Esophagus (tissue), 2 donors: Measurements from ENCODE around the gene TMEM59L. TPM values are rescaled to one million over a fixed set of nuclear protein-coding genes. Genes with fewer than 3 reads are reported as not detected.
A peak's percentile ranks its signal among the peaks of the same experiment; 100 is the strongest.

Experiments
- H3K27ac ChIP-seq, 2 donors: one replicate each; pipeline ENCODE4 v1.5.1; 2013; ENCODE audit warnings: low read depth in 2 of 2, mild to moderate bottlenecking in 2 of 2, inconsistent platforms in 1 of 2, low read length in 1 of 2, moderate library complexity in 1 of 2
- H3K27me3 ChIP-seq, 2 donors: one replicate each; pipeline ENCODE4 v1.6.1; 2013; ENCODE audit warnings: low read length in 2 of 2, control low read depth in 1 of 2, mild to moderate bottlenecking in 1 of 2; ENCODE audit not compliant: insufficient read depth in 2 of 2, control insufficient read depth in 1 of 2
- H3K36me3 ChIP-seq, 2 donors: one replicate each; pipeline ENCODE4 v1.6.1; 2013; ENCODE audit warnings: low read length in 1 of 2; ENCODE audit not compliant: control insufficient read depth in 2 of 2, insufficient read depth in 2 of 2
- H3K4me1 ChIP-seq, 2 donors: one replicate each; pipeline ENCODE4 v1.6.1; 2013; ENCODE audit warnings: low read length in 1 of 2; ENCODE audit not compliant: control insufficient read depth in 2 of 2, insufficient read depth in 2 of 2
- H3K4me3 ChIP-seq, 2 donors: one replicate each; pipeline ENCODE4 v1.5.1; 2013; ENCODE audit warnings: low read length in 2 of 2, mild to moderate bottlenecking in 2 of 2, low read depth in 1 of 2, moderate library complexity in 1 of 2
- H3K9me3 ChIP-seq, 2 donors: one replicate each; pipeline ENCODE4 v1.6.1; 2013; ENCODE audit warnings: mild to moderate bottlenecking in 2 of 2, low read depth in 1 of 2, low read length in 1 of 2, moderate library complexity in 1 of 2; ENCODE audit not compliant: control insufficient read depth in 2 of 2, insufficient read depth in 1 of 2
- WGBS, 2 donors: extraction: QIAGEN DNeasy Blood & Tissue Kit; methylation state at CpG; one replicate each; pipeline ENCODE4 v1.1.7; 2013; 5-methylcytosine and 5-hydroxymethylcytosine counted together
- polyA plus RNA-seq, 2 donors: library from polyadenylated mRNA; stranded (reverse); fragments of 200-250 nt; gene quantifications; one replicate each; pipeline ENCODE4 v1.2.3, GENCODE V29; 2013
- donor health status: healthy with polysubstance abuse.
- donor health status: Bipolar disorder and iron deficiency.

TMEM59L gene
- polyA plus RNA-seq, 2 donors = 0.41 to 0.71 TPM

DNA sequence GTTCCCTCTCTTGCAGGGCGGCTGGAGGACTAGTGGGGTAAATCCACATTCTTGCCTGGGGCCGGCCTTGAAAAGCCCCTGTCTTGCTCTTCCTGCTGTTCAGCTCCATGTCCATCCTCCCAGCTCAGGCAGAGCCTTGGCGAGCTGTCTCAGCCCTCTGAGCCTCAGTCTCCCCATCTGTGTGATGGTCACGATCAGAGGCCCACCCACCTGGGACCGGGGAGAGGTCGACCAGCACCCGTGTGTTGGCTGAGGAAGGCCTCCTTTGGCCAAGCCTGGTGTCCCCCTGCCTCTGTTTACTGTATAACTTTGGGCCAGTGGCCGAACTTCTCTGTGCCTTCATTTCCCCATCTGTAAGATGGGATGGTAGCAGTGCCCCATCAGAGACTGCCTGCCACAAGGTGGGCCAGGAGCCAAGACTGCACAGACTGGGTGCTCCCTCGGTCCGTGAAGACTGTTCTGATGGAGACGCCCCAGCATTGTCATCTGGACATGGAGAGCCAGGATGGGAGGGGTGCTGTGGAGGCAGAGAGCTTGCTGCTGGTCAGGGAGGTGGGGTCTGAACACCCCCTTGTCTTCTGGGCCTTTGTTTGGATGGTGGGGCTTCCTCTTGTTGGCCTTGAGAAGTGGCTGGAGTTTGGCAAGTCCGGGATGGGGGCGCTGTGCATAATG lies 42.6 kb downstream of the TMEM59L start:
- WGBS, 2 donors = 95 to 96% methylated on average over 13 of the region's 13 CpGs
- H3K27ac ChIP-seq = no peak overlapping the region
- H3K4me3 ChIP-seq = no peak overlapping the region
- H3K9me3 ChIP-seq = no peaks in the 10 kb centered on the region
- H3K27me3 ChIP-seq = no peaks in the 10 kb centered on the region
- no peaks in the 10 kb centered on the region for H3K36me3 ChIP-seq
- peaks cover 10 to 12% of the 10 kb centered on the region in 2 donors for H3K4me1 ChIP-seq

DNA sequence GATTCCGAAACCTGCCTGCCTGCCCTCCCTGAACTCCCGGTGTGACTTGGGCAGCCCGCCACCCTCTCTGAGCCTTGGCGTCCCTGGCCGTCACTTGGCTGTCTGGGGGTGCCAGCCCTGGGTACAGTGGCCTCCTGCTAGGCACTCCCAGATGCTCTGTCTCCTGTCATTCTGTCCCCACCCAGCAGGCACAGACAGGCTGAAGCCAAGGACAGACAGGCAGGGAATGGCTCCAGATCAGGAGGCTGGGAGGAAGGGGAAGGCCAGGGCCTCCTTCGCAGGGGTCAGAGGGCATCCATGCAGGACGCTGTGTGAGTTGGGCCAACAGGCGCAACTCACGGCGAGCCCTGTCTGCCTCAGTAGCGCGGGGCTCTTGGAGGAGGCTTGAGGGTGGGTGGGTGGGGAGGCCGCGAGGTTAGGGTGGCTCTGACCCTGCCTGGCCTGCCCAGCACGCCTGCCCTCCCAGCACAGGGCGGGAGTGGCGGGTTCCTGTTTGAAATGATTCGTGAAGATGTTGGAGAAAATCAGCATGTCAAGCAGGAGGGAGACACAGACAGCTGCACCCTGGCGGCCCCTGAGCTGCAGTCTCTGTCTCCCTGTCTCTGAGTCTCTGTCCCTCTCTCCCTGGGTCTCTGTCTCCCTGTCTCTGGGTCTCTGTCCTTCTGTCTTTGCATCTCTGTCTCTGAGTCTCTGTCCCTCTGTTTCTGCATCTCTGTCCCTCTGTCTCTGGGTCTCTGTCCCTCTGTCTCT lies 43.8 kb downstream of the TMEM59L start:
- no peak overlapping the region for H3K4me3 ChIP-seq
- no peaks in the 10 kb centered on the region for H3K36me3 ChIP-seq
- H3K4me1 ChIP-seq = peaks cover 12% of the 10 kb centered on the region in 2 donors
- H3K9me3 ChIP-seq = no peaks in the 10 kb centered on the region
- WGBS, 2 donors = 81 to 86% methylated on average over 16 to 19 of the region's 19 CpGs
- H3K27me3 ChIP-seq = no peaks in the 10 kb centered on the region
- no peak overlapping the region for H3K27ac ChIP-seq

DNA sequence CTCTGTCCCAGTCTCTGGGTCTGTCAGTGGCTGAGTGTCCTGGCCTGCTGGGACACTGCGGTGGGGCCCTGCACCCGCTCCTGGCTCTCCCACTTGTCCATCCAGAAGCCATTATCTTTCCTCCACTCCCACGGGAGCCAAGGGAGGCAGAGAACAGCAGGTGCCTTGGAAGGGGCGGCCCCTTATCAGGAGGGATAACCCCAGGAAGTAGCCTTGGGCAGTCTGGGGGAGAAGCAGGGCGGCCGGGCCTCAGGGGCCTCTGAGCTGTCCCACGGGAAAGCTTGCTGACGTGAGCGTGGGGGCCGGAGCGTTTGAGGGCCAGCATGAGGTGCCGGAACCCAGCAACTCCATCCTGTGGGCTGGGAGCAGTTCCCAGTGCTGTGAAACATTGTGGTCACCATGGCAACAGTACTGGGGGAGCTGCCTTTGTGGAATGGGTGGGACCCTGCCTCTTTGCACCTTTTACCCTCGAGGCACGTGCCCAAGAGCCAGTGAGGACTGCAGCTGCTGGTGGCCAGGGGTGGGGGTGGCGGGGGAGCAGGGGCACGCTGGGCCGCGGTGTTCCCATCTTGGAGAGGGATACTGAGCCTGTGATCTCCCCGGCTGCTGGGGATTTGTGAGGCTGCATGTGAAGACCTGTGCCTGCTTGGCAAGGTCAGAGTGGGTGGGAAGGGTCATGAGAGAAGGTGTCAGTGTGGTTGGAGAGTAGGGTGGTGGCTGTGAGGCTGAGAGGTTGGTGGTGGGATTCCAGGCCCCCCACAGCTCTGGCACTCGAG lies 45.1 kb downstream of the TMEM59L start:
- 33 to 54% methylated on average over 20 of the region's 20 CpGs for WGBS, 2 donors
- no peaks in the 10 kb centered on the region for H3K36me3 ChIP-seq
- no peaks in the 10 kb centered on the region for H3K9me3 ChIP-seq
- H3K27me3 ChIP-seq = no peaks in the 10 kb centered on the region
- no peak overlapping the region for H3K4me3 ChIP-seq
- H3K27ac ChIP-seq = peak overlapping the region; percentile 20 to 50
- peaks cover 12% of the 10 kb centered on the region in 2 donors for H3K4me1 ChIP-seq

DNA sequence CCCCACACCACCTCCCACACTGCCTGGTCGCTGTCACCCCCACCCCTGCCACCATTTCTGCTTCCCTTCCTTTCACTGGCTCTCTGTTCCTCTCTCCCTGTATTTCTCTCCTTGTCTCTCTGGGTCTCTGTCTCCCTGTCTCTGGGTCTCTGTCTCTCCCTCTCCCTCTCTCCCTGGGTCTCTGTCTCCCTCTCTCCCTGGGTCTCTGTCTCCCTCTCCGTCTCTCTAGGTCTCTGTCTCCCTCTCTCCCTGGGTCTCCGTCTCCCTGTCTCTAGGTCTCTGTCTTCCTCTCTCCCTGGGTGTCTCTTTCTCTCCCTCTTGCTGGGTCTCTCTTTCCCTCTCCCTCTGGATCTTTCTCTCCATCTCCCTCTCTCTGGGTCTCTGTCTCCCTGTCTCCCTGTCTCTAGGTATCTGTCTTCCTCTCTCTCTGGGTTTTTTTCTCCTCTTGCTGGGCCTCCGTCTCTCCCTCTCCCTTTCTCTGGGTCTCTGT lies 45.7 kb downstream of the TMEM59L start:
- H3K4me3 ChIP-seq = no peak overlapping the region
- peaks cover 12% of the 10 kb centered on the region in 2 donors for H3K4me1 ChIP-seq
- H3K27me3 ChIP-seq = no peaks in the 10 kb centered on the region
- H3K27ac ChIP-seq = peak overlapping the region; percentile 20 to 26
- H3K9me3 ChIP-seq = no peaks in the 10 kb centered on the region
- H3K36me3 ChIP-seq = no peaks in the 10 kb centered on the region
- WGBS, 2 donors = 84 to 85% methylated on average over 4 of the region's 4 CpGs

DNA sequence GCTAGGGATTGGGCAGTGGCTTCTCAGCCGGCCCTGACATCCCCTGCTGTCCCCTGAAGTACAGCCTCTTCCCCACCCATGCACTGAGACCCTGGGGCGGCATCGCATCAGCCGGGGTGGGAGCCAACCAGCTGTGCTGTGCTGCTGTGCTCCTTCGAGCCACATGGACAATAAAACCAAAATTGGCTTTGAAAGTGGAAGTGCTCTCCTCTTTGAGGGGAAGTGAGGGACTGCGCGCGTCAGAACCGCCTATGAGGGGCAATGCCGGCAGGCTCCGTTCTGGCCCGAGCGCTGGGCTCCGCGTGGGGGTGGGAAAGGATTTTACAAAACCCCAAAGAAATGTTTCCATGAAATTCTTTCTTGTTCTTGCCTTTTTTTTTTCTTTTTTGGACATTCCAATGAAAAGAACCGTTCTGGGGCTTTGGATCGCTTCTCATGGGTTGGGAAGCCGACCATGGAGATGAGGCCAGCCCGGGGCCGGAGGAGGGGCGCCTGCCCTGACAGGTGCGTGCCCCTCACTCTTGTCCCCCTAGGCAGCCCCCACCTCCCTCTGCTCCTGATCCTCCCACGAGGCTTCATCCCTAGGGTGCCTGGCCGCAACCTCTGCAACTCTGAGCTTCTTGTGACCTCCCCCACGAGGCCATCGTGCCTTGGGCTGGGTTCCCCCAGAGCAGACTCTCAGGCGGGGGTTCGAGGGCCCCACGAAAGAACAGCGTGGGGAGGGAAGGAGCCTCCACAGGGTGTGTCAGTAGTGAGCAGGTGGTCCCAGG lies 46.8 kb downstream of the TMEM59L start:
- Histone ChIP-seq H3K4me3 (no peak overlapping the region), H3K36me3 (no peaks in the 10 kb centered on the region), H3K9me3 (no peaks in the 10 kb centered on the region), H3K27ac (peak overlapping the region; percentile 61 to 71), H3K4me1 (peaks cover 12% of the 10 kb centered on the region in 2 donors), H3K27me3 (no peaks in the 10 kb centered on the region)
- WGBS, 2 donors = 70 to 71% methylated on average over 30 of the region's 30 CpGs

DNA sequence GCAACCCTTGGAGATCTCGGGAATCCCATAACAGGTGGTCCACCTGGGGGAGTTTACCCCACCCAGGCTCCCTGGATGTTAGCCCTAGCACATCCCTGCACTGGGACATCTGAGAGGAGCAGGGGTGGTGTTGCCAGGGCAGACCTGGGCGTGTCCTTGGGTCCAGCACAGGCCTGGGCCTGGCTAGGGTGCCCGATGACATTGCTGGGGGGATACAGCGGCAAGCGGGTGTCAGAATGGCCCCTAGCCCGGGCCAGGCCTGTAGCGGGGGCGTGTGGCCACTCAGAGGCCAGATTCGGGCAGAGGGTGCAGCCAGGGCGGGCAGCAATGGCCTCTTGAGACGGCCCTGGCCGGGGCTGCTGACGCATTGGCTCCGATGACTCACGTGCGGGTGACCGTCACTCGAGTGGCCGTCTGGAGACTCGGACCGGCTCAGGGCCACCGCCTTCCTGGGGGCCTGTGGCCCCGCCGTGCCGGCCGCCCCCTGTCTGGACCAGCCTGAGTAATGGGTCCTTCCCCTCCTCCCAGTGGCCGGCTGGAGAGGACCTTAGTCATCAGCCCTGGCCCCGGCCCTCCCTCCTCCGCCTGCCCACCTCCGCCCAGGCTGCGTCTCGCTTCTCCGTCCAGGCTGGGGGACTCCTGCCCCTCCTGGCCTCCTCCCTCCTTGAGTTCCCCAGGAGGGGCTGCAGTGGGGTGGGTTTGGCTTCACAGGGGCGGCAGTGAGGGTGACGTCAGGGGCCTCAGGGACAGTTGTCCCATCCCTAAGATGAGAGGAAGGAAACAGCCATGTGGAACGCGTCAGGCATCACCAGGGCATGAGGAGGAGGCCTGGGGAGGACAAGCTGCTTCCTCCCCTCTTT lies 47.6 kb downstream of the TMEM59L start:
- peaks cover 12% of the 10 kb centered on the region in 2 donors for H3K4me1 ChIP-seq
- H3K27ac ChIP-seq = peak overlapping the region; percentile 69 to 71
- no peaks in the 10 kb centered on the region for H3K9me3 ChIP-seq
- H3K27me3 ChIP-seq = no peaks in the 10 kb centered on the region
- WGBS, 2 donors = 76 to 80% methylated on average over 26 to 37 of the region's 37 CpGs
- no peaks in the 10 kb centered on the region for H3K36me3 ChIP-seq
- H3K4me3 ChIP-seq = no peak overlapping the region

DNA sequence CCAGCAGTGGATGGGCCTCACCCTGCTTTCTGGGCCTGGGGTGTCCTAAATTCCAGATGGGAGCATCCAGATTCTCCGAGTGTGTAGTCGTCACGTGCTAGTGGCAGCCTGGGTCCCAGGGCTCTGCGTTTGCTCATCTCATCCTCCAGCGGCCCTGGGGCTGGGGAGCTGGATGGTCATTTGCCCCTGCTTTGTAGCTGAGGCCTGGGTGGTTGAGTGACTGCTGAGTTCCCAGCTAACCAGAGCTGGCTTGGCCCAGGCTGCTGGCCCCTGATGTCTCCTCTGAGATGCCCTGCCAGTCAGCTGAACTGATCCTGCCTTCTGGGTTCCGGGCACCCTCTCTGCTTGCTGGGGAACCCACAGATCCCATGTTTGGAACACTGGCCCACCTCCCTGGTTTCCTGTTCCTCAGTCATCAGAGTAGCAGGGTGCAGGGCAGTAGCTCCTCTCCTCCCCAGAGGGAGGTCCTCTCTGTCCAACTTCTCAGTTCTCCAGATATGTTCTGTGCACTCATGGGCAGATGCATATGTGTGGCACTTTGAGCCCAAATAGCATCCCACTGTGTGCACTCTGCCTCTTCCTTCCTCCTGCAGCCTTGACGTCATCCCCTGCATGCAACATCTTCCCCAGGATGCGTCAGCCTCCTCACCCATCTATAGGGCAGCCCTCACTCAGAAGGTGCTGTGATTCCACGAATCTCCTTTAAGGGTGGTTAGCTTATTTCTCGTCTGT lies 48.4 kb downstream of the TMEM59L start:
- Histone ChIP-seq H3K27ac (peak overlapping the region; percentile 45 to 69), H3K27me3 (no peaks in the 10 kb centered on the region), H3K4me3 (no peak overlapping the region), H3K36me3 (peaks cover 0 to 2% of the 10 kb centered on the region in 2 donors), H3K9me3 (no peaks in the 10 kb centered on the region), H3K4me1 (peaks cover 12% of the 10 kb centered on the region in 2 donors)
- 83 to 85% methylated on average over 10 of the region's 10 CpGs for WGBS, 2 donors
